Right lobe of liver (tissue), 4 donors: Measurements from ENCODE around the gene PELI2.

ENCODE experiments used
- POLR2A ChIP-seq: fragments of 450-650 bp; IDR thresholded peaks from one replicate; pipeline ENCODE4 v1.6.1; 2017; ENCODE audit warnings: antibody characterized with exemption, mild to moderate bottlenecking
- TF ChIP-seq, protein P1 (sequence below), 4 donors: fragments of 200-600 bp in 3 of 4; fragments of 450-650 bp in 1 of 4; IDR thresholded peaks; one replicate each; pipeline versions ENCODE4 v1.5.1 to v1.8.0; 2016 to 2022; ENCODE audit warnings: antibody characterized with exemption in 4 of 4, mild to moderate bottlenecking in 2 of 4
- donor health status: DM: no; HTN: no; CAD: no.
- donor health status: DM: no; HTN: no; CAD: no.
- donor health status: DM: no; HTN: yes; CAD: no.

DNA sequence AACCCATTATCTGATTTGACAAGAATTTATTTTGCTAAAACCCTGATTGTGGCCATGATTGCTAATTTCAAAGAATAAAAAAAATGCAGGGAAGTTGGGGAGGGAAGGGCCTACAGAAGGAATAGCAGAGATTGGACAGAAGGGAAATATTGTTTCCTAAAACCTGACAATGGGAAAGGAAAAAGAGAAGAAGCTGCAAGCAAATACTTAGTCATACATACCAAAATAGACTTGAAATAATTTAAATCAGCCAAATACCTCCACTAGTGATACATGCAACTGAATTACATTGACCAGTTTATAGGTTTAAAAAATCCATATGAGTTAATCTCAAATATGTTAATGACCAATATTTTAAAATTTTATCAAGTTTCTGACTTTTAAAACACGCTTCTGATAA is 75.1 kb downstream of the PELI2 start:
- TF ChIP-seq, protein P1, sequence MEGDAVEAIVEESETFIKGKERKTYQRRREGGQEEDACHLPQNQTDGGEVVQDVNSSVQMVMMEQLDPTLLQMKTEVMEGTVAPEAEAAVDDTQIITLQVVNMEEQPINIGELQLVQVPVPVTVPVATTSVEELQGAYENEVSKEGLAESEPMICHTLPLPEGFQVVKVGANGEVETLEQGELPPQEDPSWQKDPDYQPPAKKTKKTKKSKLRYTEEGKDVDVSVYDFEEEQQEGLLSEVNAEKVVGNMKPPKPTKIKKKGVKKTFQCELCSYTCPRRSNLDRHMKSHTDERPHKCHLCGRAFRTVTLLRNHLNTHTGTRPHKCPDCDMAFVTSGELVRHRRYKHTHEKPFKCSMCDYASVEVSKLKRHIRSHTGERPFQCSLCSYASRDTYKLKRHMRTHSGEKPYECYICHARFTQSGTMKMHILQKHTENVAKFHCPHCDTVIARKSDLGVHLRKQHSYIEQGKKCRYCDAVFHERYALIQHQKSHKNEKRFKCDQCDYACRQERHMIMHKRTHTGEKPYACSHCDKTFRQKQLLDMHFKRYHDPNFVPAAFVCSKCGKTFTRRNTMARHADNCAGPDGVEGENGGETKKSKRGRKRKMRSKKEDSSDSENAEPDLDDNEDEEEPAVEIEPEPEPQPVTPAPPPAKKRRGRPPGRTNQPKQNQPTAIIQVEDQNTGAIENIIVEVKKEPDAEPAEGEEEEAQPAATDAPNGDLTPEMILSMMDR (IDR thresholded peaks at IDR 0.05), result no peak
- TF ChIP-seq POLR2A, result no peak
